Body of pancreas (tissue), 4 donors: Measurements from ENCODE around the gene SYNDIG1L. TPM values are rescaled to one million over a fixed set of nuclear protein-coding genes. Genes with fewer than 3 reads are reported as not detected.

Experiments used
- ATAC-seq: fragments of 150-250 bp; one replicate; pipeline ENCODE4 v1.9.1; 2016
- DNase-seq, 4 donors: peaks; one replicate each; pipeline ENCODE4 v3.0.0-alpha.2; 2019
- H3K27ac ChIP-seq, 4 donors: fragments of 200-600 bp; sonication (generic); 1 replicate in 3 of 4; 2 replicates in 1 of 4; pipeline versions ENCODE4 v1.5.1 to v1.6.1; 2016 to 2019; ENCODE audit warnings: mild to moderate bottlenecking in 1 of 4, mixed read lengths in 1 of 4, moderate library complexity in 1 of 4
- H3K27me3 ChIP-seq, 2 donors: fragments of 200-600 bp; sonication (generic); one replicate each; pipeline ENCODE4 v1.6.0; 2016; ENCODE audit warnings: mild to moderate bottlenecking in 1 of 2
- H3K36me3 ChIP-seq, 2 donors: fragments of 200-600 bp; sonication (generic); replicated peaks in 1 of 2; 2 replicates each; pipeline ENCODE4 v1.5.1; 2016; ENCODE audit warnings: low read depth in 2 of 2; ENCODE audit not compliant: insufficient read depth in 1 of 2
- H3K4me1 ChIP-seq: fragments of 200-600 bp; sonication (generic); one replicate; pipeline ENCODE4 v1.6.0; 2016
- H3K4me3 ChIP-seq, 2 donors: fragments of 200-600 bp; sonication (generic); 1 replicate in 1 of 2; 2 replicates in 1 of 2; pipeline ENCODE4 v1.5.1; 2016 to 2019
- H3K9me3 ChIP-seq, 3 donors: fragments of 200-600 bp; sonication (generic); 1 replicate in 2 of 3; 2 replicates in 1 of 3; pipeline ENCODE4 v1.5.1; 2016
- POLR2A ChIP-seq, 3 donors: fragments of 450-650 bp; IDR thresholded peaks; one replicate each; pipeline ENCODE4 v1.6.1; 2016; ENCODE audit warnings: antibody characterized with exemption in 3 of 3, mild to moderate bottlenecking in 2 of 3
- WGBS, 2 donors: methylation state at CpG; one replicate each; pipeline ENCODE4 v1.1.5; 2017; 5-methylcytosine and 5-hydroxymethylcytosine counted together
- intact Hi-C: fragments of 100-400 bp; cut with DNase I; formaldehyde crosslinking; loops from one replicate; pipeline ENCODE4 v1.15.1; 2023
- total RNA-seq, 2 donors: library from RNA; depleted of rRNA; stranded (reverse); fragments of >200 nt; gene quantifications; one replicate each; pipeline ENCODE4 v1.1.0, GENCODE V29; 2016
- TF ChIP-seq, protein P1 (sequence below), 7 experiments: fragments of 450-650 bp in 4 of 7; fragments of 200-600 bp in 3 of 7; sonication (generic) in 3 of 7; IDR thresholded peaks; one replicate each; pipeline ENCODE4 v1.5.1; 2016 to 2019; ENCODE audit warnings: antibody characterized with exemption in 7 of 7

Gene SYNDIG1L
- total RNA-seq, 2 donors from 2014 or later: 0.52 TPM; not detected in 1

DNA sequence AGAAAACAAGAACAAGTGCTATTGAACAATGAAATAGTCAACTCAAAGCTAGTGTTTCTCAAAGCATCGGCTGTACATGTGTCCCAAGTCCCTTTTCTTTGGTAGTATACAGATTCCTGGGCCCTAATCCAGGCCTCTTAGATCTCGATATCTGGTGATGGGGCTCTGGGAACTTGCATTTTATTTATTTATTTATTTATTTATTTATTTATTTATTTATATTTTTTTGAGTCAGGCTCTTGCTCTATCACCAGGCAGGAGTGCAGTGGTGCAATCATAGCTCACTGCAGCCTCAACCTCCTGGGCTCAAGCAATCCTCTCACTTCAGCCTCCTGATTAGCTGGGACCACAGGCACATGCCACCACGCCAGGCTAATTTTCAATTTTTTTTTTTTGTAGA, 17.1 kb downstream of the SYNDIG1L start:
- Histone ChIP-seq H3K27ac (no peak overlapping the region), H3K4me1 (no peaks in the 10 kb centered on the region), H3K9me3 (no peaks in the 10 kb centered on the region), H3K36me3 (no peaks in the 10 kb centered on the region), H3K27me3 (no peaks in the 10 kb centered on the region), H3K4me3 (no peak overlapping the region)
- TF ChIP-seq, protein P1, sequence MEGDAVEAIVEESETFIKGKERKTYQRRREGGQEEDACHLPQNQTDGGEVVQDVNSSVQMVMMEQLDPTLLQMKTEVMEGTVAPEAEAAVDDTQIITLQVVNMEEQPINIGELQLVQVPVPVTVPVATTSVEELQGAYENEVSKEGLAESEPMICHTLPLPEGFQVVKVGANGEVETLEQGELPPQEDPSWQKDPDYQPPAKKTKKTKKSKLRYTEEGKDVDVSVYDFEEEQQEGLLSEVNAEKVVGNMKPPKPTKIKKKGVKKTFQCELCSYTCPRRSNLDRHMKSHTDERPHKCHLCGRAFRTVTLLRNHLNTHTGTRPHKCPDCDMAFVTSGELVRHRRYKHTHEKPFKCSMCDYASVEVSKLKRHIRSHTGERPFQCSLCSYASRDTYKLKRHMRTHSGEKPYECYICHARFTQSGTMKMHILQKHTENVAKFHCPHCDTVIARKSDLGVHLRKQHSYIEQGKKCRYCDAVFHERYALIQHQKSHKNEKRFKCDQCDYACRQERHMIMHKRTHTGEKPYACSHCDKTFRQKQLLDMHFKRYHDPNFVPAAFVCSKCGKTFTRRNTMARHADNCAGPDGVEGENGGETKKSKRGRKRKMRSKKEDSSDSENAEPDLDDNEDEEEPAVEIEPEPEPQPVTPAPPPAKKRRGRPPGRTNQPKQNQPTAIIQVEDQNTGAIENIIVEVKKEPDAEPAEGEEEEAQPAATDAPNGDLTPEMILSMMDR (IDR thresholded peaks at IDR 0.05): no peak
- 82 to 95% methylated on average over 3 of the region's 3 CpGs for WGBS, 2 donors
- intact Hi-C loops: no loop called here
- DNase-seq (no peak), ATAC-seq (no peak)

DNA sequence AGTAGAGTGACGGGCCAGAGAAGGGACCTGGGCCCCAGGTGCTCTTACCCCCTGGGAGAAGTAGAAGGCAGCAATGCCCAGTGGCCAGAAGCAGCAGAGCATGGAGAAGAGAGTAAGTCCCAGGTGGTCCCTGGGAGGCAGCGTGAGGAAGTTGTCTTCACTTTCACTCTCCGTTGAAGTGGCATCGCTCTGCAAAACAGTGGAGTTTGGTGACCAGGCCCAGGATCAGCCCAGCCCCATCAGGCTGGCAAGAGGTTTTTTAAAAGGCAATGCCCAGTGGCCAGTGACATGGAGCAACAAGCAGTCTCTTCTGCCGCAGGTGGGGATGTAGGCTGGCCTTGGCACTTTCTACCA, 18.2 kb downstream of the SYNDIG1L start:
- ATAC-seq (no peak), DNase-seq (no peak)
- no peaks in the 10 kb centered on the region for H3K27me3 ChIP-seq
- no peaks in the 10 kb centered on the region for H3K4me1 ChIP-seq
- intact Hi-C loops: no loop called here
- no peak overlapping the region for H3K4me3 ChIP-seq
- no peaks in the 10 kb centered on the region for H3K9me3 ChIP-seq
- TF ChIP-seq, protein P1 (IDR thresholded peaks at IDR 0.05): no peak
- no peak for TF ChIP-seq POLR2A (IDR thresholded peaks at IDR 0.05)
- H3K36me3 ChIP-seq: no peaks in the 10 kb centered on the region
- H3K27ac ChIP-seq: no peak overlapping the region
- 90 to 95% methylated on average over 5 of the region's 5 CpGs for WGBS, 2 donors

DNA sequence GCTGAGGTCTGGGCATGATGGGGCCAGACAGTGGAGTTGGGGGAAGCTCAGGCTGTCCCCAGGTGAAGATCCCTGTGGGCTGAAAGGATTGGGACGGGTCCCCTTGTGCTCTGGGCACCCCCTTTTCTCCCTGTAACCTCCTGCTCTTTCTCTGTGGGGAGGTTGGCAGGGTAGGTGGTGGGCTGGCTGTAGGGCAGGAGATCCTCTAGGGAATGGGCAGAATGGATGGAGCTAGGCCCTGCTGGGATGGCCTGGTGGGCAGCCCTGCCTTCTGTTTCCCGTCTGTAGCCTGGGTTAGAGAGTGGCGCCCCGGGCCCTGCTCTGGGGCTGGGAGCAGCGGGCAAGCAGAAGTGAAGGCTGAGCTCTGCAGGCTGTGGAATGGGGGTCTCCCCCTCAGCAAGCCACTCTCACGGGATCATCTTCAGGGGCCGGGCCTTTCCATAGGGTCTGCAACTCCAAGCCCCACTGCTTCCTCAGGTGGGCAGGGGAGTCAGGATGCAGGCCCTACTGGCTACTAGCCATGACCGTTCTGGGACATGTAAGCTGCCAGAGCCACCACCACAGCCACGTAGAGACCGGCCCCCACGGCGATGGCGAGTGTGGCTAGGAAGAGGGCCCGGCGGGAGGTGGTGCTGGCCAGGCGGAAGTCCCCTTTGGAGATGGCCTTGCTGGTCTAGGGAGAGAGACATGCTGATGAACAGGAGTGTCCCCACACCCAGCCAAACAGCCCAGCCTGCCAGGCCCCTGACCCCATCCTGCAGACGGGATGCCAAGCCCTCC, 18.8 kb downstream of the SYNDIG1L start:
- ATAC-seq (no peak), DNase-seq (no peak)
- Histone ChIP-seq H3K27me3 (no peaks in the 10 kb centered on the region), H3K36me3 (no peaks in the 10 kb centered on the region), H3K4me3 (no peak overlapping the region), H3K27ac (no peak overlapping the region), H3K9me3 (no peaks in the 10 kb centered on the region), H3K4me1 (peaks cover 1% of the 10 kb centered on the region)
- TF ChIP-seq POLR2A (IDR thresholded peaks at IDR 0.05): no peak
- TF ChIP-seq, protein P1 (IDR thresholded peaks at IDR 0.05): no peak
- intact Hi-C loops: no loop called here
- 73 to 83% methylated on average over 2 to 17 of the region's 17 CpGs for WGBS, 2 donors

DNA sequence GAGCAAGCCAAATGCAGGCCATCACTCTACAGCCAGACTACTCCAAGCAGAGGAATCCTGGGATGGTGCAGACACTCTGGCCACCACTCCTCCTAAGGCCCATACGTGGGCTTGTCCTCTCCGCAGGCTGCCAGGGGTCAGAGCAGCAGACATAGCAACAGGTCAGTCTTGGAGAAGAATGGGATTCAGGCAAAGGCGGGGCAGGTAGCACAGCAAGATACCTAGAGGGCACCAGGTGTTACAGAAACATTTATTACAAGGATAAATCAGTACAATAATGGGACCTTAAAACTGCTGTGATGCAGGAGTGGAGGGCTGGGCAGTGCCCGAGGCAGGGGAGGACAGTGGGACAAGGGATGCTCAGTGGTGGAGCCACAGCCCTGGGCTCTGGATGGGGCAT, 20.3 kb downstream of the SYNDIG1L start:
- Histone ChIP-seq H3K9me3 (no peaks in the 10 kb centered on the region), H3K4me3 (no peak overlapping the region), H3K27me3 (no peaks in the 10 kb centered on the region), H3K36me3 (no peaks in the 10 kb centered on the region), H3K27ac (no peak overlapping the region), H3K4me1 (peaks cover 11% of the 10 kb centered on the region)
- DNase-seq (no peak), ATAC-seq (no peak)
- intact Hi-C loops: no loop called here
- TF ChIP-seq, protein P1 (IDR thresholded peaks at IDR 0.05): no peak
- TF ChIP-seq POLR2A (IDR thresholded peaks at IDR 0.05): no peak
- 57 to 65% methylated on average over 4 of the region's 4 CpGs for WGBS, 2 donors

DNA sequence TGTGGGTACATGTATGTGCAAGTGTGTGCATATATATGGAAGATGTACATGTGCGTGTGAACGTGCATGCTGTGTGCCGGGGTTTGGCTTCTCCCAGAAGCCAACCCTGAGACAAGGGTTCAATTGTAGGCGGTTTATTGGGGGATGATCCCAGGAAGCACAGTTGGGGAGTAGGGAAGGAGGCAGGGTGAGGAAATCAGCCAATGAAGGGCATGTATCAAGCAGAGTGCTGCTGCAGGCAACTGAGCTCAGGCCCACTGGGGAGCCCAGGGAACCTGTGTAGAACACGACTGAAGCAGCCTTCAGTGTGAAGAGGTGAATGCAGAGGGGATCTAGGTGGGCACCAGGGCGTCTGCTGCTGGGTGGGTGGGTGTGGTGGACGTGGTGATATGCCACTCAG, 21.6 kb downstream of the SYNDIG1L start:
- no peaks in the 10 kb centered on the region for H3K27me3 ChIP-seq
- H3K27ac ChIP-seq: no peak overlapping the region
- peaks cover 11% of the 10 kb centered on the region for H3K4me1 ChIP-seq
- H3K9me3 ChIP-seq: no peaks in the 10 kb centered on the region
- TF ChIP-seq, protein P1 (IDR thresholded peaks at IDR 0.05): no peak
- TF ChIP-seq POLR2A (IDR thresholded peaks at IDR 0.05): no peak
- intact Hi-C loops: no loop called here
- no peak for ATAC-seq
- H3K36me3 ChIP-seq: no peaks in the 10 kb centered on the region
- 52 to 68% methylated on average over 7 of the region's 7 CpGs for WGBS, 2 donors
- no peak overlapping the region for H3K4me3 ChIP-seq
- DNase-seq: no peak
